Measurements from ENCODE around the gene DDX56. TPM values are rescaled to one million over a fixed set of nuclear protein-coding genes. Genes with fewer than 3 reads are reported as not detected.

Gene DDX56
- total RNA-seq, 1 experiment from 2014 or later = 83.1 TPM

GRCh38 chr7:44517175-44517574, 56.5 kb downstream of the DDX56 start:
- no peaks in the 10 kb centered on the region for H3K4me1 Mint-ChIP-seq
- ATAC-seq = no peak
- H3K27me3 Mint-ChIP-seq (ENCODE audit: low read depth) = no peaks in the 10 kb centered on the region; the same call in 1 of the 2 replicates
- no peaks in the 10 kb centered on the region for H3K36me3 Mint-ChIP-seq
- H3K4me3 Mint-ChIP-seq = no peak overlapping the region
- POLR2A ChIA-PET = no interaction called here
- TF ChIP-seq USF2 (CRISPR knock-in tag; IDR thresholded peaks at IDR 0.05) (no peak), PRDM15 (CRISPR knock-in tag; IDR thresholded peaks at IDR 0.05) (no peak), FOXJ3 (CRISPR knock-in tag; IDR thresholded peaks at IDR 0.05; ENCODE audit: borderline replicate concordance) (no peak), ZNF671 (CRISPR knock-in tag; IDR thresholded peaks at IDR 0.05) (no peak), ATF3 (CRISPR knock-in tag; conservative IDR thresholded peaks at IDR 0.05) (no peak), ZNF423 (CRISPR knock-in tag; IDR thresholded peaks at IDR 0.05) (no peak), PREB (CRISPR knock-in tag; IDR thresholded peaks at IDR 0.05; ENCODE audit: borderline replicate concordance) (no peak), ZNF416 (CRISPR knock-in tag; IDR thresholded peaks at IDR 0.05) (no peak), ZNF232 (CRISPR knock-in tag; IDR thresholded peaks at IDR 0.05) (no peak), TCF7 (CRISPR knock-in tag; IDR thresholded peaks at IDR 0.05; ENCODE audit: low read depth) (no peak), TEAD1 (CRISPR knock-in tag; IDR thresholded peaks at IDR 0.05) (no peak), ATF1 (CRISPR knock-in tag; IDR thresholded peaks at IDR 0.05) (no peak), ZNF512 (CRISPR knock-in tag; IDR thresholded peaks at IDR 0.05; ENCODE audit: borderline replicate concordance) (no peak), ATF2 (CRISPR knock-in tag; IDR thresholded peaks at IDR 0.05; ENCODE audit: borderline replicate concordance, low read depth) (no peak), NFYB (CRISPR knock-in tag; conservative IDR thresholded peaks at IDR 0.05; ENCODE audit: low read depth) (no peak), JUN (CRISPR knock-in tag; IDR thresholded peaks at IDR 0.05) (no peak)
- no peak overlapping the region for H3K27ac Mint-ChIP-seq
- CTCF ChIA-PET = interaction anchor here (0.8 to 2.0 kb wide), 3 partner anchors 17 to 277 kb away, joined by 3 to 9 read pairs (median 3); no protein-coding TSS in a partner anchor
- no peaks in the 10 kb centered on the region for H3K9me3 Mint-ChIP-seq
- DNase-seq (ENCODE audit: low spot score) = no peak

Other genes with a start within 250 kb of the DDX56 start
- gene CAMK2B, start 248.3 kb downstream of the DDX56 start, total RNA-seq (2021) = 0.41 to 0.53 TPM (median 0.44 TPM) in 3 replicates
- gene NUDCD3, start 83.2 kb downstream of the DDX56 start, total RNA-seq (2021) = 71.8 to 83.9 TPM (median 82.7 TPM) in 3 replicates
- 0.15 to 0.18 TPM (median 0.16 TPM) in 3 replicates for gene NPC1L1, start 32.6 kb downstream of the DDX56 start, total RNA-seq (2021)
- 58.6 to 61.9 TPM (median 60.9 TPM) in 3 replicates for gene TMED4, start 8.3 kb upstream of the DDX56 start, total RNA-seq (2021)
- gene OGDH, start 32.7 kb upstream of the DDX56 start, total RNA-seq (2021) = 79.6 to 90.5 TPM (median 89.7 TPM) in 3 replicates
- gene ZMIZ2, start 174.9 kb upstream of the DDX56 start, total RNA-seq (2021) = 97.0 to 102 TPM (median 99.1 TPM) in 3 replicates
- gene PPIA, start 222.8 kb upstream of the DDX56 start, total RNA-seq (2021) = 2,465 to 2,581 TPM (median 2,516 TPM) in 3 replicates

Data from WTC11 (cell line).